HT-29 (cell line): ENCODE measurements around the gene SLC24A5. TPM values are rescaled to one million over a fixed set of nuclear protein-coding genes. Genes with fewer than 3 reads are reported as not detected.
A peak's percentile ranks its signal among the peaks of the same experiment; 100 is the strongest.

Experiments
- DNase-seq: peaks from one replicate; pipeline ENCODE4 v3.0.0-alpha.2; 2015; ENCODE audit warnings: low spot score
- total RNA-seq: library from RNA; depleted of rRNA; stranded (reverse); fragments of >200 nt; shearing (Covaris generic); gene quantifications from 2 replicates; pipeline ENCODE4 v1.2.3, GENCODE V29; 2014

SLC24A5 gene
- total RNA-seq, 1 experiment from 2014 or later, result not detected

DNA sequence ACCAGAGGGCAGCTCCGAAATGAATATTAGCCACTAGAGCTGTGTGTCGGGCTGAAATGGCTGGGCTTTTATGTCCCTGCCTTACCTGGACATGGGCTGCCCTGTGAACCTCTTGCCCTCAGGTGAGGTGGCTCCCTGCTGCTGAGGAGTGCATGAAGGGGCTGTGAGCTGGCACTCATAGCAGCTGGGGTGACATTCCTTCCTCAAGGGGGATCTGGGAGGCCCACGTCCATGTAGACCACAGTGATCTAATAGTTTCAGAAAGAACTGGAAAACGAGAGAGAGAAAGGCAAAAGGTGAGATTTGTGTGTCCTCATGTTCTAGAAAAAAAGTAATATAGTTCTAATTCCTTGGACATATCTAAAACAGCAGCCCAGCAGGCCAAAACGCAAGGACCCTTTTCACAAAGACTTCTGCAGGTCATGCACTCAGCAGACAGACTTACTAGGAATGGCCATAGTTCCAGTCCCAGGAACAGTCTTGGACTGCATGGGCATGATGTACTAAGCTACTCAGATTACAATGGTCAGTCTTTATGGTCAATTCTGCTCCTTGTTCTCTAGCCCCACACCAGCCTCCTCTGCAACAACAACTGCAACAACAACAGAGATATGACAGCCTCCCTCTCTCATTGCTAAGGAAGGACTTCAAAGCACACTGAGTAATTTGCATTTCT is 10.8 kb upstream of the SLC24A5 start:
- DNase-seq, result no peak

- peak; percentile 57 for DNase-seq
These were observed 8.5 kb upstream of the SLC24A5 start for GRCh38 chr15:48112242-48112641.

GRCh38 chr15:48119277-48119676 is 1.5 kb upstream of the SLC24A5 start:
- no peak for DNase-seq

- no peak for DNase-seq
These were observed 1.1 kb downstream of the SLC24A5 start for GRCh38 chr15:48121849-48122248.

GRCh38 chr15:48126667-48127355 is 6.0 kb downstream of the SLC24A5 start:
- no peak for DNase-seq

GRCh38 chr15:48131324-48131723 is 10.5 kb downstream of the SLC24A5 start:
- DNase-seq, result no peak

- no peak for DNase-seq
These were observed 12.1 kb downstream of the SLC24A5 start for GRCh38 chr15:48132874-48133273.

DNA sequence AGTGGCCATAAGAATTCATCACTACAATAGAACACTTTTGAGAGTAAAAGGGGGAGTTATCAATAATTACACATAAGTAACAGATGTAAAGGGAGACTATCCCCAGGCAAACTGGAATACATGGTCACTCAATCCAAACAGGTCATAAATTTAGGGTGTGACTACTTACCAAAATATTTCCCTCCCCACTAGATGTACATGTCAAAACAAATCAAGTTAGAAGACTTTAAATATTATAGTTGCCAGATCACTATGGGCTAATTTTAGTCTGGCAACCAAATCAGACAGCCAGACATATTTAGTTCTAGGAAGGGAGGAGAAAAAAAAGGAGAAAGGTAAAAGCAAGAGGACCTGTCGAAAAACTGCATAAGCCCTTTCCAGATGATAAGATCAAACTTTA is 23.1 kb downstream of the SLC24A5 start:
- DNase-seq, result no peak

GRCh38 chr15:48144889-48145288 is 24.1 kb downstream of the SLC24A5 start:
- DNase-seq, result no peak

GRCh38 chr15:48145923-48146322 is 25.1 kb downstream of the SLC24A5 start:
- DNase-seq, result no peak

DNA sequence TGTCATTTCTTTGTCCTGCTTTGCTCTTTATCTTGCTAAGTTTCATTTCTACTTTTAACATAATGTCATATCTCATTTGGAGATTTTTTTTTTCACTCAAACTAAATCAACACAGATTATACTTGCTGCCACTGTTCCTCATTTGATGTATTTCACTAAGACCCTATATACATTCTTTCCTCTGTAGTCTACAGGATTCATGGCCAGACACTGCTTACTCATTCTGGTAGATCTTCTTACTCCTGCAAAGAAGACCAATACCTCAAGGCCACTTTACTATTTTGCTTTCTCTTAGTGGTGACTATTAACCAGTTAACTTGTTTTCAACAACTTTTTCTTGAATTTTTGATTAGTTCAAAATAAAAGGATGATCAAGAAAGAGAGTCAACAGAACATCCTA is 26.6 kb downstream of the SLC24A5 start:
- no peak for DNase-seq

- DNase-seq, result no peak
These were observed 29.1 kb downstream of the SLC24A5 start for GRCh38 chr15:48149858-48150257.

DNA sequence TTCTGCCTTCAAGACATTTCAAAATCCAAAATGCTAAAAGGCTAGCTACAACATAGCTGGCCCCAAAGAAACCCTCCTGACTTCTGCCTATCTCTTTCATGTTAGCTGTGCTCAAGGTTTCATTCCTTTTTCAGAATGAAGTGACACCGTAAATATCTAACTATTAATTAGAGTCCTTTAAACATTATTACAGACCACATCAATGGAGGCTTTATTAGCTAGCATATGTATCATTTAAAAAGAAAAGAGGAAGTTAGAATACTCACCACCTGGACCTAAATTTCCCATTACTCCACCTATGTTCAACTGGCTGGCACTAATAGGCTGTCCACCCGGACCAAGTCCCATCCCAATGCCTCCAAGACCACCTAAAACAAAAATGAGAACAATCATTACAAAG is 32.7 kb downstream of the SLC24A5 start:
- DNase-seq, result no peak

DNA sequence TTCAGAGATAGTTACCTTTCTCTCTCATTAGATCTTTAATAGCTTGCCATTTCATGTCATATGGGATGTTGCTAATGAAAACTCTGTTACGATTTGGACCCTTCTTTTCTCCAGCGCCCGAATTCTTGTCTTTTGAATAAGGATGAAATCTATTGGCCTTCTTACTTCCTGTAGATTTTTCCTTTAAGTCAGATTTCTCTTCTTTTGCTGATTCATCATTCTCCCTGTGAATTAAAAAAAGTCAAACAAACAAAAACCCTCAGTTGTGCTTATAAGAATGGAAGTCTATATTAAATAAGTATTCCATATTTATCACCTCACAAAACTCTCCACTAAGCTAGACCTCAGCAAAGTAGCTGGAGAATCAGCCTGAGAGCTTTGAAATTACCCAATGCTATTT is 47.8 kb downstream of the SLC24A5 start:
- DNase-seq, result no peak

DNA sequence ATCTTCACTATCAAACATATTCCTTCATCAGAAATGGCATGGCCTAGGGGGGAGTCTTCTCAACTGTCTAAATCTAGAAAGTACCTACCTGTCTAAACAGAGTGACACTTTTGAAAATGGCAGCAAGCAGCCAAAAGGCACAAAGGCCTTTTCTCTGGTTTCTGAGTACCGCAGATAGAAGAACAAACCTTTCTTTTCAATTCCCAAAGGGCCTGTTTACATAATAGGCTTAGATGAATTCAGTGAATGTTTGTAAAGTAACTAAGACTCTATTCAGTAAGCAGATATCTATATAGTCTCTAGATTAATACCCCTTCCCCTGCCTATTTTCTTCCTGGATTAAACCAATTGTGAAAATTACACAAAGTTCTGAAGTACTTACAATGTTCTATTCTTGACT is 50.2 kb downstream of the SLC24A5 start:
- no peak for DNase-seq

GRCh38 chr15:48175126-48175525 is 54.3 kb downstream of the SLC24A5 start:
- no peak for DNase-seq

DNA sequence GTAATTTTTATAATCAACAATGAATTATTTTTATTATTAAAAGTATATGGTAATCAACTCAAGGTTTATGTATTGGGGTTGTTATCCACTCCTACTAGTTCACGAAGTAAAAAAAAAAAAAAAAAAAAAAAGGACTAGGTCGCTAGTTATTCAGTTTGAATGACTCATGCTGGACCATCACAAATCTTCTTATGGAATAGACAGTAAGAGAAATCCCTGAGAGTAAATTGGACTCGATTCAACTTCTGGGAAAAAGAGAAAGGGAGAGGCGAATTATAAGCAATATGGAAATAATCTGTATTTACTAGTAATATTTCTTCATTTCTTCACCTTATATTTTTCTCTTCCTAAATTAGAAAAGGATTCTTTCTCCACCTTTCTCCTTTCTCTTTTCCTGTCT is 55.3 kb downstream of the SLC24A5 start:
- no peak for DNase-seq

- DNase-seq, result no peak
These were observed 56.2 kb downstream of the SLC24A5 start for GRCh38 chr15:48176957-48177356.

DNA sequence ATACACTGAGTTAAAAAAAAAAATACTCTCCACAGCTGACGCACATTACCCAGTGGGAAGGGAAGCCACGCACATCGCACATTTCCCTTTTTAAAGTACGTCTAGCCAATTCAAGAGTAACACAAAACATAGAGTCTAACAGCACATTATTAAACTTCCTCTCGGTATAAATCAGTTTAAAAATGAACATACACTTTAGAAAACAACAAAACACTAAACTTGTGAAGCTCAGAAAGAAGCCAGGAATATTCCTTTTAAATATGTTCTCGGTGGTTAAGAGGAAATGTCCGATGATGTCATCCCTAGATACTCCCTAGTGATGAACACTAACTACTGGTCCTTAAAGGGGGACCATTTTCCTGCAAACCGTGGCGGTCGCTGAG is 56.6 kb downstream of the SLC24A5 start:
- DNase-seq, result peak; percentile 58

- peak; percentile 71 for DNase-seq
These were observed 57.2 kb downstream of the SLC24A5 start, which contains the start of gene MYEF2 for GRCh38 chr15:48177766-48178647. Gene MYEF2 (minus strand): TSS chr15:48178295. CDS start chr15:48178237, 58 bp downstream.

- DNase-seq, result no peak
These were observed 57.8 kb downstream of the SLC24A5 start for GRCh38 chr15:48178648-48178931.

- DNase-seq, result no peak
These were observed 62.0 kb downstream of the SLC24A5 start for GRCh38 chr15:48182749-48183148.

GRCh38 chr15:48185529-48185928 is 64.7 kb downstream of the SLC24A5 start:
- no peak for DNase-seq
